Measurements from ENCODE around the gene MALT1.
A peak's percentile ranks its signal among the peaks of the same experiment; 100 is the strongest.

The MALT1 gene

DNA sequence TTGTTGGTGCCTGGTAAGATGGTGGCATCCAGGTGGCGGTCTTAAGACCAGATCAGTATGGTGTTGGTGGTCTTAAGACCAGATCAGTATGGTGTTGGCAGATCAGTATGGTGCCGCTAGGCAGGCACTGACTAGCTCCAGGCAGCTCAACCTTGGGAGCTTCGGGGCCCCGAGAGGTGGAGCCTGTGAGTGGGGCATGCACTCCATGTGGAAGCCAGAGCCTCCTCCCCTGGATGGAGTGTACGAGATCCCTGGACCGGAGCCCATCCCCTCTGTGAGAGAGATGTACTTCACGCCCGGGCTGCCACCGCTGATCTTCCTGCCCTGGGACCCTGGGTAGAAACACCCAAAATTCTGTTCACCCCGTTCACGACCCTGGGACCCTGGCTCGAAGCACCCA lies 19.0 kb downstream of the MALT1 start:
- no peak for DNase-seq (ENCODE audit: low read depth)

DNA sequence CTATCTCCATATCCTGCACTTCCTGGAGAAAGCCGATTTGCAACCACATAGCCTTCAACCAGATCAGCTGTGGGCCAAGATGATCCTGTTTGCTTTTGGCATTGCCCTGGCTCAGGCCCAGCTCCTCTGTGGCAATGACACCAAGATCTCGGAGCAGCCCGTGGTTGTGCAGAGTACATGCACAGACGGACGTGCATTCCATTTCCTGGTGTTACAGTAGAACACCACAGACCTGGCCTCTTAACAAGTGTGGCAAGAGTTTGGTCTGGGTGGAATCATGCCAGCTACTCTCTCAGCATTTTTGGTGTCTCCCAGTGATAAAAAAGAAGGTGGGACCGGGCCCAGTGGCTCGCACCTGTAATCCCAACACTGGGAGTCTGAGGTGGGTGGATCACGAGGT lies 20.0 kb downstream of the MALT1 start:
- DNase-seq (ENCODE audit: low read depth): peak; percentile 26

DNA sequence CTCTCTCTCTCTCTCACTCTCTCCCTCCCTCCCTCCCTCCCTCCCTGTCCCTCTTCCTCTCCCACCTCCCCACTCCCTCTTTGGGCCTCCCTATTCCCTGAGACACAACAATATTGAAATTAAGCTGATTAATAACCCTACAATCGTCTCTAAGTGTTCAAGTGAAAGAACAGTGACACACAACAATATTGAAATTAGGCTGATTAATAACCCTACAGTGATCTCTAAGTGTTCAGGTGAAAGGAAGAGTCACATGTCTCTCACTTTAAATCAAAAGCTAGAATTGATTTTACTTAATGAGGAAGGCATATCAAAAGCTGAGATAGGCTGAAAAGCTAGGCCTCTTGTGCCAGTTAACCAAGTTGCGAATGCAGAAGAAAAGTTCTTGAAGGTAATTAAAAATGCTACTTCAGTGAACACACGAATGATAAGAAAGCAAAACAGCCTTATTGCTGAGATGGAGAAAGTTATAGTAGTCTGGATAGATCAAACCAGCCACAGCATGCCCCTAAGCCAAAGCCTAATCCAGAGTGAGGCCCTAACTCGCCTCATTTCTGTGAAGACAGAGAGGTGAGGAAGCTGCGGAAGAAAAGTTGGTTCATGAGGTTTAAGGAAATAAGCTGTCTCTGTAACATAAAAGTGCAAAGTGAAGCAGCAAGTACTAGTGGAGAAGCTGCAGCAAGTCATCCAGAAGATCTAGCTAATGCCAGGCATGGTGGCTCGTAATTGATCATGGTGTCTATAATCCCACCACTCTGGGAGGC lies 21.3 kb downstream of the MALT1 start:
- no peak for DNase-seq (ENCODE audit: low read depth)

DNA sequence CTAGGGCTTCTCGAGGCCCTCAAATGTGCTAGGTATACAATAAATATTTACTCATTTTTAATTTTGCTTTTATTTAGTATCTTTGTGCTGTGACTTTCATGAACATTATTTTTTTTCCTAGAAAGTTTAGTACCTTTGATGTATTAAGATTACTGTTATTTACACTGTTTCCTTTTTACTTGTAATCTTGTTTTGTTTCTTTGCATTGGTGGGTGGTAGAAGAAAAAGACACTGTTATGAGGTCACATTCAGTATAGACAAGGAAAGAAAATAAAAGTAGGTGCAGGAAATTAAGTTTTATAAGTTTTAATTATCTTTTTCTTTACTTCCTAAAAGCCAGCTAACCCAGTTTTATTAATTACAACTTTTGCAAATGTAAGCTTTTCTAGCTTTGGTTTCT lies 23.0 kb downstream of the MALT1 start:
- no peak for DNase-seq (ENCODE audit: low read depth)

DNA sequence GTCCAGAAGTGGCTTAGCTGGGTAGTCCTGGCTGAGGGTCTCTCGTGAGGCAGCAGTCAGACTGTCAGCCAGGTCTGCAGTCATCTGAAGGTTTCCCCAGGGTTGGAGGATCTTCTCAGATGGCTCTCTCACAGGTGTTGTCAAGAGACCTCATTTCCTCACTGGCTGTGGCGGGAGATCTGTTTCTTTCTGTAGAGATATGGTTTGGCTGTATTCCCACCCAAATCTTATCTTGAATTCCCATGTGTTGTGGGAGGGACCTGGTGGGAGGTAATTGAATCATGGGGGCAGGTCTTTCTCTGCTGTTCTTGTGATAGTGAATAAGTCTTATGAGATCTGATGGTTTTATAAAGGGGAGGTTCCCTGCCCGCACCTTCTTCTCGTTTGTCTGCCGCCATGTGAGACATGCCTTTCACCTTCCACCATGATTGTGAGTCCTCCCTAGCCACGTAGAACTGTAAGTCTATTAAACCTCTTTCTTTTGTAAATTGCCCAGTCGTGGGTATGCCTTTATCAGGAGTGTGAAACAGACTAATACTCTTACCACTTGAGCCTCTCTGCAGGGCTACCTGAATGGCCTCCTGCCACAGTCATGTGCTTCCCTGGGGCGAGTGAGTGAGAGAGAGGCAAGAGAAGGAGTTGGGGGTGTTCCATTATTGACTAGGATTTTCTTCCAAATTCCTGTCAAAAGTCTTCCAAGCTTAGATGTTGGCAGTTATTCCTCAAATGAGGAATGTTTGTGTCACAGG lies 23.6 kb downstream of the MALT1 start:
- DNase-seq (ENCODE audit: low read depth): peak; percentile 35

DNA sequence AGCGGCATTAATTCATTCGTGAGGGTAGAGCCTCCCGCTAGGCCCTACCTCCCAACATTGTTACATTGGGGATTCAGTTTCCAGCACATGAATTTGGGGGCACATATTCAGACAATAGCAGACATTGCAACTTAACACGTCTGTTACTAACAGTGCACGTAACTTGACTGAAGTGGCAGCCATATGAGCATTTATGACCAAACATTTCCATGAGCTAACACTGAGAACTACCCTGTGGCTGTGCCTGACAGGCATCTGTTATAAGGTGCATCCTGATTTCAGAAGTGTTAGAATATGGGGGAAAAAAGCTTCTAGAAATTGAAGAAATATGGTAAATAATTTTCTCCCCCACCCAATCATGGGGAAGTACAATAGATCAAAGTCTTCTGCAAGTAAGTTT lies 24.5 kb downstream of the MALT1 start:
- no peak for DNase-seq (ENCODE audit: low read depth)

DNA sequence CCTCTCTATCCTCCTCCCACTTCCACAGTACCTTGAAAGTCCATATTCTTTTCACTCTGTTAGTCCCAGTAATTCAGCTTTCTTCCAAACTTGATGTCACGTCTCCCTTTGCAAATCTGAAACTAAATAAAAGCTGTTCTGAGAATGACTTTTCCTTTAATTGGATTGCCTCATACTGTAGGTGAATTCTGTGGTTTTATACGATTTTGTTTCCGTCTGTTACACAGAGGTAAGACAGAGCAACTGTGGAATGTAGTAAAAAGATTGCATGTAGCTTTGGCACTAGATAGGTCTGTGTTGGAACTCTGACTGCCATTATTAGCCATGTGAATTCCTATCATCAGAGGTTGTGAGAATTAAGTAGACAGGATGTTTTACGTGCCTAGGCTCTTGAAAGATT lies 25.9 kb downstream of the MALT1 start:
- DNase-seq (ENCODE audit: low read depth): no peak

DNA sequence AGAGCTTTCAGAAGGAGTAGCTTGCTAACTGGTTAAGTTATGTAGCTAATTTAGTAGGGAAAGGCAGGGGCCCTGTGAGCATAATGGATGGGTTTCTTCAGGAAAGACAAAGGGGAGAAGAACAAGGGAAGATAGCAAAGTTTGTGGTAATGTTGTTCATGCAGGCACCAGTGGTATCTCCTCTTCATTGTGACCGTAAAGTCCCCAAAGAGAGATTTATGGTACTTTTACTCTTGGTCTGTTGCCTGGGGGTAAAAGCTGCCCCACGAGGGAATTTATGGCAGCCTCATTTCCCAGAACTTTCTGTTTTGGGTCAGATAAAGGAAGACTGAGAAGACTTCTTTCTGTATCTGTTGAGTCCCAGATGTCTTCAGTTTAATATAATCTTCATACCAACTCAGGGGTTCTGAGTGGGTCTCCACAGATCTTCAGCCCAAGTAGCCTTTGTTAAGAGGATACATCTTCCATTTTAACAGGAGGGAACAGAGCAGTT lies 27.5 kb downstream of the MALT1 start:
- DNase-seq (ENCODE audit: low read depth): no peak

DNA sequence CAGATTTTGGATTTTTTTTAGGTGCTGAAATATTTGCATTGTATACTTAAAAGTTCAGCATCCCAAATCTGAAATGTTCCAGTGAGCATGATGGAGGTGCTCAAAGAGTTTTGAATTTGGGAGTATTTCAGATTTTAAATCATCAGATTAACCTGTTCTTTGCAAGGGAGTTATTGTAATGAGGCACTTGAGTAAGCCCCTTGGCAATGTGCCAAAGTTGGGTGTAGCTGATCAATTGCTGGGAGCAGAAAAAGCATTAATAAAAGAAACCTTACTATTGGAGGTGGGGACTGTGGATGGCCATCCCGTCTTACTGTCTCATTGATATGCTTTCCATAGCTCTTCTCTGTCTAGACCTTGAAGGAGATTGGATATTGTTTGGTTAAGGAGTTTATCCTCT lies 28.3 kb downstream of the MALT1 start:
- DNase-seq (ENCODE audit: low read depth): no peak

DNA sequence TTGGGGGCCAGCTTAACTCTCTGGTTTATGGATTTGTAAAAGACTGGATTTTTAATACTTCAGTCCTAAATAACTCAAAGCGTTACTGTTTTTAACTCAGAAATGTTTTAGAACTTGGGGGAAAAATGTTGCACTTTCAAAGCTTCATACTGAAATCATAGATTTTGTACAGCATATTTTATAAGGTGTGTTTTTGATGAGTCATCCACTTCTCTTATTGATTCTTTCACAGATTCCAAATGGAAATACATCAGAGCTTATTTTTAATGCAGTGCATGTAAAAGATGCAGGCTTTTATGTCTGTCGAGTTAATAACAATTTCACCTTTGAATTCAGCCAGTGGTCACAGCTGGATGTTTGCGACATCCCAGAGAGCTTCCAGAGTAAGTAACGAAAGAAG lies 28.9 kb downstream of the MALT1 start:
- no peak for DNase-seq (ENCODE audit: low read depth)

DNA sequence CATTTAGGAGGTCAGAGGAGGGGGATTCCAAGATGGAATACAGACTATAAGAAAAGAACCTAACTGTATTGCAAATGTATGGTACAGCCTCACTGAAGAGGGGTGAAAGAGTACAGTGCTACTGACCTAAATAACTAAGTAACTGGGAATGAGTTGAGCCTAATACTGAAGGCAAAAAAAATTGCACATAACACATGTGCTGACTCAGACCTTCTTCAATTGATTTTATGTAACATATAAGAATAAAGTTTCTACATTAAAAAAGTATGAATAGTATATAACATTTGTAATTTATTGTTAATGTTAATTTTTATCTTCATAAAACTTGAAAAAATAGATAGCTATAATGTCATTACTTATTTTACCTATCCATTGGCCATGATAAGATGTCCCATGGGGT lies 41.7 kb downstream of the MALT1 start:
- no peak for DNase-seq (ENCODE audit: low read depth)

DNA sequence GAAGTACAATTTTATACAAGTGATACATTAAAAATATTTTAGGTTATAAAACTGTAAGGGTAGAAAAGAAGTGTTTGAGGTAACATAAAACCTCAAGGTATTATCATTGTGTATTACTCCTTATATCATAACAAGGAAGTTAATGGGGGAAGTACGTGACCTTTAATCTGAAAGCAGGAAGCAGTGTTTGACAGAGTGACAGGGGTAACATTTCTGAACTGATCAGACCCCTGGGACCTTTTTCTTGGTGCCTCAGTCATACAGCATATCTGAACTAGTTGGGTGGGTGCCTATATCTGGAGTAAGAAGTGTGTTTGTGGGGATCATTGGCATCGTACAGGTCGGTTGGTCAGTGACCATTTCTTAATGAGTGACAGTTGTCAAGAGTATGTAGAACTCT lies 43.0 kb downstream of the MALT1 start:
- no peak for DNase-seq (ENCODE audit: low read depth)

DNA sequence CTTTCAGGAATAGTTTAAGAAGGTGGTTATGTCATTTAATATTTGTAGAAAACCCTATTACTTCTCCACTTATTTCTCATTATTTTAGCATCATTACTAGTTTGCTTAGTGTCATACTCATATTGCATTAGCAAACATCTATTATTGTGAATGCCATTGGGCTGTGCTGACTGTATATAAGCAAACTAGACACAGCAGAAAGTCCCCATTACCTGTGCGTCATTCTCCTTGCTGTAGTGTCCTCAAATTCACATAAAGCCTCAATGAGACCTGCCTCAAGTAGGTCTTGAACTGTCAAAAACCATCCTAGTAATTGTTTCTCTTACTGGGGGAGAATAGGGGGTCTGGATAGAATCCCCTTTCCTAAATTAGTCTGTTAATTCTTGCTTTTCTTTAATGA lies 43.6 kb downstream of the MALT1 start:
- DNase-seq (ENCODE audit: low read depth): no peak

DNA sequence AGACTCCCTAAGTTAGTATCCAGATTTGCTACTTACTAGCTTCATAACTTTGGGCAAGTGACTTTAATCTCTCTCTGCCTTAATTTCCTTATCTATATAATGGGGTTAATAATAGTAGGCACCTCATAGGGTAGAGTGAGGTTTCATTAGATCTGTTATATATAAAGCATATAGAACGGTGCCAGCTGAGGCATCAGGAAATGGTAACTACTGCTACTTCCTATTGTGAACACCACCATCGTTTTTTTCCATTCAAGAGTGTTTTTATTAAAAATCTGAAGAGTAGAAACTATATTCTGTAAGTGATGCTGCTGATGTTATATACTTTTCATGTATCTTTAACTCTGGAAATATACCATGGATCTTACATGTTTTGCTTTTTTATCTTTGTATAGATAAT lies 44.3 kb downstream of the MALT1 start:
- no peak for DNase-seq (ENCODE audit: low read depth)

DNA sequence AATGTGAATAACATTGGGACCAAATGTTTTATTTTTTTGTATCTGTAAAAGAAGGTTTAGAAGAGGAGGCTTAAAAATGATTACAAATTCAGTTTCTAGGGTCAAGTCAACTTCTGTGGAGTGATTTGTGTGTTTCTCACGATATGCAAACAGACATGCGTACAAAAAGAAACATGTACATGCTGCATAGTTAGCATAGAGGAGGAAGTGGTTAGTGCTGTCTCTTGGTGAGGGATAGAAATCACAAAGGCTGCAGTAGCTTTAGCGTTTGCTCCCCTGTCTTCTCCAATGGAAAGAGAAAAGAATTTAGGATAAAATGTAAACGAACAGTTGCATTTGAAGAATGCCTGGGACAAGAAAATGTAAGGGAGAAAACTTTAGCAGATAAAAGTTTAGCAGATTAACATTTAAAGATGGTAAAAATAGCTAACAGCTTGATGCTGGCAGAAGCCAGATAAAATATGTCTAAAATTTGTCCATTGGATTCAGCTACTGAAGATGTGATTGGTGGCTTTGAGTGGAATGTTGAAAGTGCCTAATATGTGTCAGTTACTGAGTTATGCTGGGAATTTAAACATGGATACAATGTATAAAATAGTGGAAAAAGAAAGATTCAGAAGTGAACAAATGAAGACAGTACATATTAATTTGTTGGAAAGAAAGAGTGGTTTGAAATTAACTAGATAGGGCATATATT lies 44.9 kb downstream of the MALT1 start:
- no peak for DNase-seq (ENCODE audit: low read depth)

DNA sequence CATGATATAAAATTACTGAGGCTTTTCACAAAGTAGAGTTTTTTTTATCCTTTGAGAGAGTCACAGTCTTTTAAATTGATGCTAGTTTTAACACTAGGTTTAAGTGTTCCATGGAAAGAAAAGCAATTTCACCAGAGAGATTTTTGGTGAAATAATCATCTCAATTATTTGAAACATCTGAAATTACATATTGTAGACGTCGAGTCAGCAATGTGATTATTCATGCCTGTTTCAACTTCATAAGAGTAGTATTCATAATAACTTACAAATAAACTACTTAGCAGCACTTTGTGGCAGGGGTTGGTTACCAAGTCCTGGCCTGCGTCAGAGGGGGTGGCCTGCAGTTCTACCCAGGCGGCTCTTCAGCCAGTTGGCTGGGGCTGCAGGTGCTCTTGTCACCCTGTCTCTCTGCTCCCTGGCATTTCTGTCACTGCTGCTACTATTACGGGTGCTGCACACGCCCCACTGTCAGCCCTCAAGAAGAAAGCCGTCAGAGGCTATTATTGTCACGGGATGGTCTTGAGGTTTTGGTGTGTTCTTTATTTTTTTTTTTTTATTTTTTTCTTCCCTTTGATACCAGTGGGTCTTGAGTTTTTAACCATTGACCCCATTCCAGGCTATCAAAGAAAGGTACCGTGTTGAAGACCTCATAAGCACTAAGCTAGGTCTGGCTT lies 50.4 kb downstream of the MALT1 start:
- DNase-seq (ENCODE audit: low read depth): no peak

DNA sequence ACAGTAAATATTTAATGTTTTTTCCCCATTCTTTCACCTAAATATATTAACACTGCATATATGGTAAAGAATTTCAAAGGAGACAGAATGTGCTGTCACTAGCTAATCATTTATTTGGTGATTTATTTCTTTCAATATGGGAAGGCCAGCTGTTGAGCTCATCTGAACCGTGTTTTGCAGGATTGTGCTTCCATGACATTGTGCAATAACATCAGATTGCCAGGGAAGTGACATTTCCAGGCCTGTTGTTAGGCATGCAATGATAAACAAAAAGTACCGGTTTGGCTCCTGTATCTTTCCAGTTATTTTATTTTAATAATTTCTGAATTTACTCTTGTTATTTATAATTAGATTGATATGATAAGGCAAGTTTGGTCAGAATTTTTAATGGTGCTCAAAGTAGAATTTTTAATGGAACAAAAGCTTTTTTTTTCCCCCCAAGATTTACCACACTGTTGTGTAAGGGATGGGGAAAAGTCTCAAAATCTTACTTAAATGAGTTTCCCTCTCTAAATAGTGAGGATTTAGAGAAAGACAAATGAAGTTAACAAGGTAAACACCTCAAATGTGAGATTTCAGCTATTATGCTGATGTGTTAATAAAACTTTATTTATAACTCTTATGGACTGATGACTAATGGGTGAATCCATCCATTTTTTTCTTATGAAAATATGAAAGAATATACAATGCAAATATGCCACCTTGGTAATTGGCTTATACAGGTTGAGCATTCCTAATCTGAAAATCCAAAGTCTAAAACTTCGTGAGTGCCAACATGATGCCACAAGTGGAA lies 52.7 kb downstream of the MALT1 start:
- no peak for DNase-seq (ENCODE audit: low read depth)

DNA sequence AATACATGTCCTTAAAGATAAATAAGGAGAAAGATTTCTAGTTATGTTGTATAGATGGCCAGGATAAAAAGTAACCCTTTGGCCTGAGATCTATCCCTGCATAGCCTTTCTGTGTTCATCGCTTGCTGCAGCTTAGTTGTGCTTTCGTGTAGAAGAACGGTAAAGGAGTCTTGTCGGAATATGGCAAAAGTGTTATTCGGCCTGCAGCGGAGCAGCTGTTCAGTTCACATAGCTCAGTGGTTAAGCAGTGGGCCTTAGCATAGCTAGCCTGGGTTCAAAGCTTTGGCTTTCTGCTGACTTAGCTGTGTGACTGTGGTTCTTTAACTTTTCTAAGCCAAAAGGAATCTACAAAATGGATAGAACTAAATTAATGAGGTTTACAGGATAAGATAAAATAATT lies 55.4 kb downstream of the MALT1 start:
- no peak for DNase-seq (ENCODE audit: low read depth)

DNA sequence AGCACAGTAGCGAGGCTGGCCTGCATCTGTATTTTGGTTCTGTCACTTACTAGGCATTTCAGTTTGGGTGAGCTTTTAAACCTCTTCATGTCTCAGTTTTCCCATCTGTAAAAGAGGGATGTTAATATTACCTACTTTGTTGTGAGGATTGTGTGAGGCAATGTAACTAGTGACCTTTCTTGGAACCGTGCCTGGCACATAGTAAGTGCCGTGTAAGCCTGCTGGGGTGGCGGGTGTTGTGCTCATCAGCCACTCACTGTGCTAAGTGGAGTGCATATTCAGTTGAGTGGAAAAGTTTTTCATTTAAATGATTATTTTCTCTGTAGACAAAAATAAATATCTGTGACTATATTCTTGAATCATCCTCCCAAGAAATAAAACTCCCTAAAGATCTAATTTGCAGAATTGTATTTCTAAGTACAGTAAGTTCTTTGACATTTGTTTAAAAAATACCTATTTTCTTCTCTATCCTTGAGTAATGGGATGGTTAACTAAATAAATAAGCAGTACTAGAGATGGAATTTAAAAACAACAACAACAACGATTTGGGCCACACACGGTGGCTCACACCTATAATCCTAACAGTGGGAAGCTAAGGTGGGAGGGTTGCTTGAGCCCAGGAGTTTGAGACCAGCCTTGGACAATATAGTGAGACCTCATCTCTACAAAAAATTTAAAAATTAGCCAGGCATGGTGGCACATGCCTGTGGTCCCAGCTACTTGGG lies 56.7 kb downstream of the MALT1 start:
- DNase-seq (ENCODE audit: low read depth): no peak

DNA sequence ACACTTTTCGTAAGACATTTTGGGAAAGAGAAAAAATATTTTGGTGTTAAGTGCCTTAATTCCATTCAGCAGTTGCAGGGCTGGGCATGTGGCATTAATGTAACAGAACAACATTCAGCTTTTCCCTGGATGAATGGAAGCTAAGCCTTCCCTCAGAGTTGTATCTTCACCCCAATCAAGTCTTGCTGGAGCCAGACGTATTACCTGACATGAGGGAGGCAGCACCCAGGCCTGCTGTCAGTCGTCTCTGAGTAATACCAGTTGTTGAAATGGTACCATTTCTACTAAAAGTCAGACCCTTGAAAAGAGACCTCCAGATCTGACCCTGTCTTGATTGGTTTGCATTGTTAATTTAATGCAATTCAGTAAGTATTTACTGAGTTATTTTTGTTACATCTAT lies 57.5 kb downstream of the MALT1 start:
- no peak for DNase-seq (ENCODE audit: low read depth)

DNA sequence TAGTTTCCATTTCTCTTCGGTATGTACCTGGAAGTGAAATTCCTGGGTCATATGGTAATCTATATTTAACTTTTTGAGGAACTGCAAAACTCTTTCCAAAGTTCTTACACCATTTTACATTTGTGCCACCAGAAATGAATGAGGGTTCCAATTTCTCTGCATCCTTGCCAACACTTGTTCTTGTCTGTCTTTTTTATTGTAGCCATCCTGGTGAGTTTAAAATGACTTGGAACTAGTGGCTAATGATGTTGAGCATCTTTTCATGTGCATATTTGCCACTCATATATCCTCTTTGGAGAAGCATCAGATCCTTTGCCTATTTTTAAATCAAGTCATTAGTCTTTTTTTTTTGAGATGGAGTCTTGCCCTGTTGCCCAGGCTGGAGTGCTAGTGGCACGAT lies 59.4 kb downstream of the MALT1 start:
- no peak for DNase-seq (ENCODE audit: low read depth)

Measured in CMK (cell line).